HG02840 (cell line): Measurements from ENCODE around the gene APOL1.
"Not testable (repeated sequence)": the region's sequence is repeated elsewhere in the genome, so short reads cannot be mapped to it uniquely, and the experiment has no call there.

Source experiments
- ATAC-seq: cut with Tn5 transposase; IDR thresholded peaks from one replicate; pipeline ENCODE4 v1.9.1; 2021; ENCODE audit warnings: mild to moderate bottlenecking, moderate library complexity, moderate number of reproducible peaks; ENCODE audit not compliant: unreplicated experiment, low FRiP score

Gene APOL1

GRCh38 chr22:36289948-36290371, 37.0 kb downstream of the APOL1 start:
- not testable (repeated sequence) for ATAC-seq

GRCh38 chr22:36290391-36291075, 37.6 kb downstream of the APOL1 start:
- ATAC-seq: not testable (repeated sequence)

- ATAC-seq: no peak
Measured at GRCh38 chr22:36291831-36292740, 39.2 kb downstream of the APOL1 start.

GRCh38 chr22:36292823-36293530, 40.0 kb downstream of the APOL1 start:
- no peak for ATAC-seq

- no peak for ATAC-seq
Measured at GRCh38 chr22:36293606-36294292, 40.8 kb downstream of the APOL1 start.

- ATAC-seq: no peak
Measured at GRCh38 chr22:36294293-36294620, 41.3 kb downstream of the APOL1 start.

- ATAC-seq: no peak
Measured at GRCh38 chr22:36294801-36295200, 41.9 kb downstream of the APOL1 start.

- ATAC-seq: no peak
Measured at GRCh38 chr22:36295247-36295646, 42.3 kb downstream of the APOL1 start.

- no peak for ATAC-seq
Measured at GRCh38 chr22:36296690-36297089, 43.8 kb downstream of the APOL1 start.

GRCh38 chr22:36297568-36297967, 44.6 kb downstream of the APOL1 start:
- ATAC-seq: no peak

GRCh38 chr22:36298118-36298517, 45.2 kb downstream of the APOL1 start:
- no peak for ATAC-seq

- ATAC-seq: no peak
Measured at GRCh38 chr22:36298601-36299000, 45.7 kb downstream of the APOL1 start.

GRCh38 chr22:36299295-36299694, 46.4 kb downstream of the APOL1 start:
- no peak for ATAC-seq

GRCh38 chr22:36299911-36300310, 47.0 kb downstream of the APOL1 start:
- no peak for ATAC-seq

- no peak for ATAC-seq
Measured at GRCh38 chr22:36300396-36301212, 47.7 kb downstream of the APOL1 start.

- ATAC-seq: no peak
Measured at GRCh38 chr22:36301384-36301828, 48.5 kb downstream of the APOL1 start.

- ATAC-seq: no peak
Measured at GRCh38 chr22:36301851-36302250, 48.9 kb downstream of the APOL1 start.

GRCh38 chr22:36302439-36303114, 49.6 kb downstream of the APOL1 start:
- no peak for ATAC-seq

- no peak for ATAC-seq
Measured at GRCh38 chr22:36303115-36303467, 50.2 kb downstream of the APOL1 start.
